ENCODE results near the gene HRAS. TPM values are rescaled to one million over a fixed set of nuclear protein-coding genes. Genes with fewer than 3 reads are reported as not detected.

The HRAS gene
- total RNA-seq, 1 experiment from 2014 or later, result 175 TPM

GRCh38 chr11:544817-545166 is 9.4 kb upstream of the HRAS start:
- TF ChIP-seq, protein P1, sequence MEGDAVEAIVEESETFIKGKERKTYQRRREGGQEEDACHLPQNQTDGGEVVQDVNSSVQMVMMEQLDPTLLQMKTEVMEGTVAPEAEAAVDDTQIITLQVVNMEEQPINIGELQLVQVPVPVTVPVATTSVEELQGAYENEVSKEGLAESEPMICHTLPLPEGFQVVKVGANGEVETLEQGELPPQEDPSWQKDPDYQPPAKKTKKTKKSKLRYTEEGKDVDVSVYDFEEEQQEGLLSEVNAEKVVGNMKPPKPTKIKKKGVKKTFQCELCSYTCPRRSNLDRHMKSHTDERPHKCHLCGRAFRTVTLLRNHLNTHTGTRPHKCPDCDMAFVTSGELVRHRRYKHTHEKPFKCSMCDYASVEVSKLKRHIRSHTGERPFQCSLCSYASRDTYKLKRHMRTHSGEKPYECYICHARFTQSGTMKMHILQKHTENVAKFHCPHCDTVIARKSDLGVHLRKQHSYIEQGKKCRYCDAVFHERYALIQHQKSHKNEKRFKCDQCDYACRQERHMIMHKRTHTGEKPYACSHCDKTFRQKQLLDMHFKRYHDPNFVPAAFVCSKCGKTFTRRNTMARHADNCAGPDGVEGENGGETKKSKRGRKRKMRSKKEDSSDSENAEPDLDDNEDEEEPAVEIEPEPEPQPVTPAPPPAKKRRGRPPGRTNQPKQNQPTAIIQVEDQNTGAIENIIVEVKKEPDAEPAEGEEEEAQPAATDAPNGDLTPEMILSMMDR (IDR thresholded peaks at IDR 0.05), result no peak
- TF ChIP-seq TCF7L2 (IDR thresholded peaks at IDR 0.05; ENCODE audit: low read depth, low read length) (no peak), SIN3A (IDR thresholded peaks at IDR 0.05; ENCODE audit: borderline replicate concordance, insufficient read depth, low read depth, low read length) (no peak), POLR2AphosphoS5 (IDR thresholded peaks at IDR 0.05; ENCODE audit: low read depth, low read length) (no peak)
- TF ChIP-seq, protein P2, sequence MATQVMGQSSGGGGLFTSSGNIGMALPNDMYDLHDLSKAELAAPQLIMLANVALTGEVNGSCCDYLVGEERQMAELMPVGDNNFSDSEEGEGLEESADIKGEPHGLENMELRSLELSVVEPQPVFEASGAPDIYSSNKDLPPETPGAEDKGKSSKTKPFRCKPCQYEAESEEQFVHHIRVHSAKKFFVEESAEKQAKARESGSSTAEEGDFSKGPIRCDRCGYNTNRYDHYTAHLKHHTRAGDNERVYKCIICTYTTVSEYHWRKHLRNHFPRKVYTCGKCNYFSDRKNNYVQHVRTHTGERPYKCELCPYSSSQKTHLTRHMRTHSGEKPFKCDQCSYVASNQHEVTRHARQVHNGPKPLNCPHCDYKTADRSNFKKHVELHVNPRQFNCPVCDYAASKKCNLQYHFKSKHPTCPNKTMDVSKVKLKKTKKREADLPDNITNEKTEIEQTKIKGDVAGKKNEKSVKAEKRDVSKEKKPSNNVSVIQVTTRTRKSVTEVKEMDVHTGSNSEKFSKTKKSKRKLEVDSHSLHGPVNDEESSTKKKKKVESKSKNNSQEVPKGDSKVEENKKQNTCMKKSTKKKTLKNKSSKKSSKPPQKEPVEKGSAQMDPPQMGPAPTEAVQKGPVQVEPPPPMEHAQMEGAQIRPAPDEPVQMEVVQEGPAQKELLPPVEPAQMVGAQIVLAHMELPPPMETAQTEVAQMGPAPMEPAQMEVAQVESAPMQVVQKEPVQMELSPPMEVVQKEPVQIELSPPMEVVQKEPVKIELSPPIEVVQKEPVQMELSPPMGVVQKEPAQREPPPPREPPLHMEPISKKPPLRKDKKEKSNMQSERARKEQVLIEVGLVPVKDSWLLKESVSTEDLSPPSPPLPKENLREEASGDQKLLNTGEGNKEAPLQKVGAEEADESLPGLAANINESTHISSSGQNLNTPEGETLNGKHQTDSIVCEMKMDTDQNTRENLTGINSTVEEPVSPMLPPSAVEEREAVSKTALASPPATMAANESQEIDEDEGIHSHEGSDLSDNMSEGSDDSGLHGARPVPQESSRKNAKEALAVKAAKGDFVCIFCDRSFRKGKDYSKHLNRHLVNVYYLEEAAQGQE (IDR thresholded peaks at IDR 0.05; ENCODE audit: insufficient read depth in 1 of 2, low read depth in 2 of 2, low read length in 1 of 2), result no peak
- no TSS peak for BruUV-seq (replicated peaks)
- H3K36me3 ChIP-seq (ENCODE audit: control insufficient read depth, insufficient read depth, low read length), result no peaks in the 10 kb centered on the region
- H3K27me3 ChIP-seq (ENCODE audit: control insufficient read depth, insufficient read depth, low read length), result no peaks in the 10 kb centered on the region
- CTCF ChIA-PET, result no interaction called here
- no peak overlapping the region for H3K4me3 ChIP-seq (ENCODE audit: low read depth in 2 of 2, low read length in 2 of 2)
- POLR2A ChIA-PET, result interaction anchor here (1.0 kb wide), 1 partner anchor 9 kb away, joined by 3 read pairs; no protein-coding TSS in a partner anchor
- ATAC-seq (no peak), DNase-seq (ENCODE audit: low read depth, low spot score) (no peak)
- no peaks in the 10 kb centered on the region for H3K9me3 ChIP-seq (ENCODE audit: control insufficient read depth, insufficient read depth, low read depth, low read length)
- in situ Hi-C loops (cut with HindIII; ENCODE audit: low pct_unique_long_range_greater_than_20kb, low sequenced_read_pairs), result no loop called here
- peaks cover 4% of the 10 kb centered on the region for H3K4me1 ChIP-seq (ENCODE audit: control insufficient read depth, insufficient read depth, low read length)
- H3K27ac ChIP-seq (ENCODE audit: low read length), result no peak overlapping the region
- intact Hi-C loops (cut with micrococcal nuclease; ENCODE audit: unreplicated experiment), result no loop called here

GRCh38 chr11:541433-541885 is 6.1 kb upstream of the HRAS start:
- in situ Hi-C loops (cut with HindIII; ENCODE audit: low pct_unique_long_range_greater_than_20kb, low sequenced_read_pairs) (no loop called here), intact Hi-C loops (cut with micrococcal nuclease; ENCODE audit: unreplicated experiment) (no loop called here)
- no TSS peak for BruUV-seq (replicated peaks)
- DNase-seq (ENCODE audit: low read depth, low spot score) (no peak), ATAC-seq (no peak)
- no peaks in the 10 kb centered on the region for H3K36me3 ChIP-seq (ENCODE audit: control insufficient read depth, insufficient read depth, low read length)
- peaks cover 15% of the 10 kb centered on the region for H3K4me1 ChIP-seq (ENCODE audit: control insufficient read depth, insufficient read depth, low read length)
- no peak overlapping the region for H3K27ac ChIP-seq (ENCODE audit: low read length)
- ChIA-PET CTCF (no interaction called here), POLR2A (no interaction called here)
- H3K9me3 ChIP-seq (ENCODE audit: control insufficient read depth, insufficient read depth, low read depth, low read length), result no peaks in the 10 kb centered on the region
- no peaks in the 10 kb centered on the region for H3K27me3 ChIP-seq (ENCODE audit: control insufficient read depth, insufficient read depth, low read length)
- TF ChIP-seq, protein P2 (IDR thresholded peaks at IDR 0.05; ENCODE audit: insufficient read depth in 1 of 2, low read depth in 2 of 2, low read length in 1 of 2), result no peak
- TF ChIP-seq SIN3A (IDR thresholded peaks at IDR 0.05; ENCODE audit: borderline replicate concordance, insufficient read depth, low read depth, low read length) (no peak), TCF7L2 (IDR thresholded peaks at IDR 0.05; ENCODE audit: low read depth, low read length) (no peak), POLR2AphosphoS5 (IDR thresholded peaks at IDR 0.05; ENCODE audit: low read depth, low read length) (no peak)
- TF ChIP-seq, protein P1 (IDR thresholded peaks at IDR 0.05), result no peak
- no peak overlapping the region for H3K4me3 ChIP-seq (ENCODE audit: low read depth in 2 of 2, low read length in 2 of 2)

Measured in Panc1 (cell line).